HL-60/S4 treated with phorbol 12-myristate 13-acetate at 8.2 ng/mL for 4 days and 3 days (cell line): ENCODE results near the gene JUND.

Experiments
- in situ Hi-C: fragments of 300-500 bp; cut with MboI; formaldehyde crosslinking; loops from 2 replicates; pipeline ENCODE4 v1.15.0; 2022; ENCODE audit warnings: low sequenced_read_pairs

Gene JUND

GRCh38 chr19:18309525-18310064, 28.2 kb upstream of the JUND start:
- in situ Hi-C loops, result no loop called here

GRCh38 chr19:18308948-18309325, 27.5 kb upstream of the JUND start:
- in situ Hi-C loops, result no loop called here

GRCh38 chr19:18308051-18308947, 26.9 kb upstream of the JUND start:
- in situ Hi-C loops, result no loop called here

GRCh38 chr19:18307271-18307681, 25.9 kb upstream of the JUND start:
- in situ Hi-C loops, result no loop called here

- in situ Hi-C loops, result no loop called here
Observed at GRCh38 chr19:18306888-18307260, 25.5 kb upstream of the JUND start.

GRCh38 chr19:18306209-18306887, 24.9 kb upstream of the JUND start:
- in situ Hi-C loops, result no loop called here

GRCh38 chr19:18304458-18305310, 23.3 kb upstream of the JUND start:
- in situ Hi-C loops, result no loop called here

GRCh38 chr19:18304208-18304457, 22.7 kb upstream of the JUND start:
- in situ Hi-C loops, result no loop called here

- in situ Hi-C loops, result no loop called here
Observed at GRCh38 chr19:18301718-18302111, 20.3 kb upstream of the JUND start.

GRCh38 chr19:18300930-18301717, 19.7 kb upstream of the JUND start:
- in situ Hi-C loops, result no loop called here

GRCh38 chr19:18299654-18300053, 18.2 kb upstream of the JUND start:
- in situ Hi-C loops, result no loop called here

GRCh38 chr19:18298601-18299000, 17.2 kb upstream of the JUND start:
- in situ Hi-C loops, result no loop called here

- in situ Hi-C loops, result no loop called here
Observed at GRCh38 chr19:18297308-18297707, 15.9 kb upstream of the JUND start.

- in situ Hi-C loops, result no loop called here
Observed at GRCh38 chr19:18295034-18295451, 13.6 kb upstream of the JUND start.

GRCh38 chr19:18294467-18294864, 13.0 kb upstream of the JUND start:
- in situ Hi-C loops, result no loop called here

- in situ Hi-C loops, result no loop called here
Observed at GRCh38 chr19:18293642-18294466, 12.4 kb upstream of the JUND start.

GRCh38 chr19:18292810-18293641, 11.6 kb upstream of the JUND start:
- in situ Hi-C loops, result no loop called here

GRCh38 chr19:18292462-18292809, 11.0 kb upstream of the JUND start:
- in situ Hi-C loops, result no loop called here
